ENCODE results near the gene SPG7. TPM values are rescaled to one million over a fixed set of nuclear protein-coding genes. Genes with fewer than 3 reads are reported as not detected.

Gene SPG7
- total RNA-seq, 1 experiment from 2014 or later = 141 TPM

- no peak overlapping the region for H3K4me3 Mint-ChIP-seq
- no peaks in the 10 kb centered on the region for H3K9me3 Mint-ChIP-seq
- CTCF ChIA-PET = no interaction called here
- DNase-seq (ENCODE audit: low spot score) (no peak), ATAC-seq (no peak)
- POLR2A ChIA-PET = interaction anchor here (0.5 kb wide), 1 partner anchor 13 kb away, joined by 3 read pairs; no protein-coding TSS in a partner anchor
- H3K4me1 Mint-ChIP-seq = no peaks in the 10 kb centered on the region
- no peaks in the 10 kb centered on the region for H3K27me3 Mint-ChIP-seq (ENCODE audit: low read depth)
- H3K36me3 Mint-ChIP-seq = no peaks in the 10 kb centered on the region
- TF ChIP-seq SP1 (CRISPR knock-in tag; conservative IDR thresholded peaks at IDR 0.05) (no peak), CREM (CRISPR knock-in tag; IDR thresholded peaks at IDR 0.05) (no peak), ATF2 (CRISPR knock-in tag; IDR thresholded peaks at IDR 0.05; ENCODE audit: borderline replicate concordance, low read depth) (no peak), FOXK1 (CRISPR knock-in tag; IDR thresholded peaks at IDR 0.05) (no peak), PRDM15 (CRISPR knock-in tag; IDR thresholded peaks at IDR 0.05) (no peak), ZNF423 (CRISPR knock-in tag; IDR thresholded peaks at IDR 0.05) (no peak), ZNF317 (CRISPR knock-in tag; IDR thresholded peaks at IDR 0.05; ENCODE audit: borderline replicate concordance, low read depth) (no peak)
- no peak overlapping the region for H3K27ac Mint-ChIP-seq
These were observed 9.4 kb upstream of the SPG7 start for GRCh38 chr16:89498839-89499238.

GRCh38 chr16:89499767-89500166 is 8.4 kb upstream of the SPG7 start:
- H3K36me3 Mint-ChIP-seq = no peaks in the 10 kb centered on the region
- no peaks in the 10 kb centered on the region for H3K4me1 Mint-ChIP-seq
- H3K9me3 Mint-ChIP-seq = no peaks in the 10 kb centered on the region
- DNase-seq (ENCODE audit: low spot score) (no peak), ATAC-seq (no peak)
- H3K27ac Mint-ChIP-seq = no peak overlapping the region
- POLR2A ChIA-PET = no interaction called here
- H3K4me3 Mint-ChIP-seq = no peak overlapping the region
- no peaks in the 10 kb centered on the region; the same call in 1 of the 2 replicates for H3K27me3 Mint-ChIP-seq (ENCODE audit: low read depth)
- CTCF ChIA-PET = no interaction called here
- TF ChIP-seq ZMAT4 (CRISPR knock-in tag; IDR thresholded peaks at IDR 0.05) = no peak
- TF ChIP-seq NR1H2 (CRISPR knock-in tag; IDR thresholded peaks at IDR 0.05) = no peak
- TF ChIP-seq ZNF263 (CRISPR knock-in tag; IDR thresholded peaks at IDR 0.05; ENCODE audit: low read depth) = no peak
- TF ChIP-seq NFATC4 (CRISPR knock-in tag; IDR thresholded peaks at IDR 0.05) = no peak
- no peak for TF ChIP-seq FOXP1 (CRISPR knock-in tag; IDR thresholded peaks at IDR 0.05; ENCODE audit: borderline replicate concordance)
- TF ChIP-seq GTF2I (CRISPR knock-in tag; conservative IDR thresholded peaks at IDR 0.05) = no peak

GRCh38 chr16:89502081-89502843 is 5.9 kb upstream of the SPG7 start:
- ChIA-PET CTCF (no interaction called here), POLR2A (no interaction called here)
- H3K36me3 Mint-ChIP-seq = no peaks in the 10 kb centered on the region
- H3K27me3 Mint-ChIP-seq (ENCODE audit: low read depth) = peaks cover 7% of the 10 kb centered on the region; the same call in 1 of the 2 replicates
- no peak overlapping the region for H3K4me3 Mint-ChIP-seq
- H3K27ac Mint-ChIP-seq = no peak overlapping the region
- no peak for ATAC-seq
- peaks cover 4% of the 10 kb centered on the region; the same call in 1 of the 2 replicates for H3K4me1 Mint-ChIP-seq
- H3K9me3 Mint-ChIP-seq = 0 out of 2 replicates have a peak, but pooled peaks cover 3% of the 10 kb centered on the region
- DNase-seq (ENCODE audit: low spot score) = no peak
- no peak for TF ChIP-seq EMX1 (CRISPR knock-in tag; IDR thresholded peaks at IDR 0.05)
- no peak for TF ChIP-seq PRRX2 (CRISPR knock-in tag; IDR thresholded peaks at IDR 0.05)
- no peak for TF ChIP-seq ZNF281 (CRISPR knock-in tag; IDR thresholded peaks at IDR 0.05)
- no peak for TF ChIP-seq GRHL2 (CRISPR knock-in tag; IDR thresholded peaks at IDR 0.05; ENCODE audit: insufficient replicate concordance, severe bottlenecking)
- no peak for TF ChIP-seq ZNF416 (CRISPR knock-in tag; IDR thresholded peaks at IDR 0.05)
- no peak for TF ChIP-seq ARID4B (CRISPR knock-in tag; IDR thresholded peaks at IDR 0.05; ENCODE audit: borderline replicate concordance)

Data from WTC11 (cell line).